Stimulated activated CD4-positive, alpha-beta T cell treated with anti-CD3 and anti-CD28 coated beads, Interleukin-1b, Interleukin-23, amount 100 ng/mL, for 24 hours (primary cell): Measurements from ENCODE around the gene SUGCT.
A peak's percentile ranks its signal among the peaks of the same experiment; 100 is the strongest.
"Not testable (repeated sequence)": the region's sequence is repeated elsewhere in the genome, so short reads cannot be mapped to it uniquely, and the experiment has no call there.

Experiments used
- DNase-seq, 4 experiments: peaks; one replicate each; pipeline ENCODE4 v3.0.0-alpha.2; 2020; ENCODE audit warnings: low read depth in 4 of 4, low spot score in 1 of 4

The SUGCT gene

DNA sequence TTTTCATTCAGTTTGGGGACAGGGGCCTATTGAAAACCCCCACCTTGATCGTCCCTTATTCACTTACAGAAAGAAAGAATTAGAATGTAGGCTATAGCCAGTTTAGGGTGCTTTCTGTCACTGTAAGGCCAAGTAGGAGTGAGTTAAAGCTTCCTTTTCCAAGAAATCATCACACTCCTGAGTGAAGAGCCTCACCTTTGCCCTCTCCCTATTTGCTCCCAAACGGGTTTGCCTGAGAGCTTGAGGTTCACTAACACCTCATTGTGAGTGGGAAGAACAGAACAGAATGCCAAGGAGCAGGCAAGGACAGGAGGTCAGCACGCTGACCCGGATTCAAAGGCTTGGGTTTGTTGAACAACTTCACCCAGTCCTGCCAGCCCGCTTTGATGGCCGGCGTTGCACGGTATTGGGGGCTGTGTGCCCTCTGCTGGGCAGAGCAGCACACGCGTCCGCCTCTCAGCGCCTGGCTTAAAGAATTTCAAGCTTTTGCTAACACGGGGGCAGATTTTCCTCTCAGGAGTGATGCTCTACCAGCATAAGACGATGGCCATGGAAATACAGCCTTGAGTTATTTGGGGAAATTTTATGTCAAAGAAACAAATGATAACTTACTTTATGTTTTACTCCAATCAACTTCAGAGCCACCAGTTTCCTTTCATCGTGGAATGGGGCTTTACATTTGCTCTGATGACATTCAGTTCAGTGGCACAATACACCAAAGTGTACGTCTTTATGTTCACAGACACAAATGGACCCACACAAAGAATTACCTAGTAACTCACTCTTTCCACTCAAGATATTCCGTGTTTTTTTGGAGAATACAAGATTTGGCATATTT is 470.0 kb downstream of the SUGCT start:
- peak in 1 of 4 experiments; percentile 7 for DNase-seq

DNA sequence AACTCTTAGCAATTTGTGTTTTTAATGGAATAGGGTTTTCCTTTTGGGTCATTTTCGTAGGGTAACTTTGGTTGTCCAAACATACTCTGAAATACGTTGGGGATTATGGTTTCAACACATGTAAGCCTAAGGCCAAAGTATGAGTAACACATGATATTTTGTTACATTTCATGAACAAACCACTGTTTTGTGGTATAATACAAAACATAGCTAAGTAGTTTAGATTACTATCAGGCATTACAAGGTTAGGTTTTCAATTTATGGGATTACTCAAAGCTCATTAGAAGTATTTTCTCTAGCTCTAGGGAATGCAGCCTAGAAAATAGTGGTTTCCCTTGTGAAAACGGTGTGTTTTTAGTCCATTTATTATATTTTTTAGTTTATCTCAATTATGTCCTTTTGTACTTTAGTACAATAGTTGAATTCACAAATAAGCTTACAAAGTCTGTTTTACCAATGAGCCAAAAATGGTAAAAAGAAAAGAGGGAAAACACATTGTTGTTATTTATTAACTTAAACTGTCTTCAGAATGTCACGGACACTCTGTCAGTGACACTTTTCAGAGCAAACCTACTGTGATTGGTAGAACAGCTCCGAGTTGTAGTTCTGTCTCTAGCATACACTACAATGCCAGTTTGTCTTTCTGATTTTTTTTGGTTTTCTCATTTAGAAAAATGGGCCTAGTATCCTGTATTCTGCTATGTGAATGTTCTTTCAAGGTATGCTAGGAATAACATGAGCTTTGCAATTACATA is 473.7 kb downstream of the SUGCT start:
- no peak for DNase-seq

DNA sequence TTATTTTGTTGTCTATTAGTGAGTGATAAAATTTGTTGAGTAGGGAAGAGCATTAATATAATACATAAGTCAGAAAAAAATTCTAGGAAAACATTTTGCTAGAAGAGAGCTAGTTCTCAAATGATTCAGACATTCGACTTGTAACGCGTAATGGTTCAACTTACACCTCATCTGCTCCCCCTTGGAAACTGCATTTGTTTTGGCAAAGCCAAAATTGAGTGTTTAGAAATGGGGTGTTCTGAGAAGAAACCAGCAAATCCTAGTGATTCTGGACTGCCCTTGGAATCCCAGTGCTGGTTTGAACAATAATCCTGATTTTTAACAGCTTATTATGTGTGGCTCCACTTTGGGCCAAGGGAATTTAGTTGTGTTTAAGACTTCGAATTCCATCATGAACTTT is 475.7 kb downstream of the SUGCT start:
- DNase-seq, result no peak

DNA sequence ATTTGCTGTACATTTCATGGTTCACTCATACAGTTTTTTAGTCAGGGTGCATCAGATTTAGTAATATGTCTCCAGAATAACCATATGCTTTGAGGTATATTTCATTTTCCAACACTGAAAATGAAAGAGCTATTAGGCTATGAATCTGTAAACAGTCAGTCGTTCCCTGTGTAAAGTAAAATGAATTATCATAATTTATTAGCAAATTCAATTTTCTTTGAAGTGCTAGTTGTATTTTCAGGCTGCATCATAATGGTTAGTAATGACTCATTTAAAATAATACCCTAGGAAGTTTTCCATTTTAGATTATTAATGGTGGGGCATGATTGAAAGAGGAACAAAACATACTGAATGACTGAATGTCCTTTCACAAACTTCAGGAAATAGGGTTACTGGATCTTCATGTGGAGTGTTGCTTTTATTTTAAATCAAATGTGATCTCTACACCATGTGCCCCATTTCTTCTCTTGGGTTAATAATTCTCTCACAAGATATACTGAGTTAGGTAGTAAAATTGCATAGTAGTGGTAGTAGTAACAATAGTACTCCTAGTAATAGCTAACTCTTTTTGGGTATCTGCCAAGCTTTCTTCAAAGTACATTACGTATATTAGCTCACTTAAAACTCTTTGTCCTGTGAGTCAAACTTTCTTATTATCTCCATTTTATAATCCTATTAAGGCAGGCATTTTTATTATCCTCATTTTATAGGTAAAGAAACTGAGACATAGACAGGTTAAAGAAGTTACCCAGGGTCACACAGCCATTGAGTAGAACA is 476.5 kb downstream of the SUGCT start:
- DNase-seq, result no peak

DNA sequence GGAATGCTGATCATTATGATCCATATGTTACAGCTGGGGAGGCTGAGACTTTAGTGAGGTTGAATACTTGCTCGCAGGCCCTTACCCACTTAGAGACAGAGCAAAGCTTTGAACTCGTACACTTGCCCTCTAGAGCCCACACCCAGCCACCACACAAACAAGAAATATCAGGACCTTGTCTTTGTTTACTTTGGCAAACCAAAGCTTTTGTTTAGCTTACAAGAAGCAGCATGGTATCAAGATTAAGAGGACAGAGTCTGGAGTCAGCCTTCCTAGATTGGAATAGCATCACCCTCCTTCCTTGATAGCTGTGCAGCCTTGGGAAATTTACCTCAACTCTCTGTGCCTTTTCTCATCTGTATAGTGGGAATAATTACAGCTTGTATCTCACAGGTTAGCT is 477.5 kb downstream of the SUGCT start:
- DNase-seq, result no peak

DNA sequence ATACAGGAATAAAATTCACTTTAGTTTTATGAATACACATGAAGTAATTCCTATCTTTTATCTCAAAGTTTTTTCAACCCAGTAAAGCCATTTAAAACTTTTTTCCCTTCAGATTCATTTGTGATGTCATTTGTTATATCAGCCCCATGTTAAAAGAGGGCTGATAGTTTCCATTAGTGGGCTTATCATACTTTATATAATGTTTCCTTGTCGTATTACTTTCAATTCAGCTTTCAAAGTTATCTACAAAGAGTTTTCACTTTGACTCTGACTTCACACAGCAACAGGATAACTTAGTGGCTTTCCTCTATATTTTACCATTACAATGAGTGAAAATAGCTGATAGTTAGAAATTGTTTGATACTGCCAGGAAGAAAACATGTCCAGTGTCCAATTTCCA is 484.8 kb downstream of the SUGCT start:
- no peak for DNase-seq

DNA sequence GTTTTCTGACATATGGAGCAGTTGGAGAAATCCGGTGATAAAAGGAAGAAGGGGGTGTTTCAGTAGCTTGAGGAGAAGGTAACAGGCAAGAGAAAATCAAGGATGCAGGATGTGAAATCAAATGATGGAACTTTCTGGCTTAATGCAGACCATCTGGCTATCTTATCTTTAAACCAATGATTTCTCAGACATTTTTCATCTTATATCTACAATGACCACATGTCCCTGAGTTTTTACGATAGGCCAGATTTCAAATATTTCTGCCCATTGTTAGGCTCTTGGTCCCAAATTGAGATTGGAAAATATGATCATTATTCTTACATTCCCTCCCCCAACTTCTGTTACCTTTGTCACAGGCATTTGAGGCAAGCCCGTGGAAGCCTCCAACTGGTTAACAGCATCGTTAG is 486.8 kb downstream of the SUGCT start:
- no peak for DNase-seq

DNA sequence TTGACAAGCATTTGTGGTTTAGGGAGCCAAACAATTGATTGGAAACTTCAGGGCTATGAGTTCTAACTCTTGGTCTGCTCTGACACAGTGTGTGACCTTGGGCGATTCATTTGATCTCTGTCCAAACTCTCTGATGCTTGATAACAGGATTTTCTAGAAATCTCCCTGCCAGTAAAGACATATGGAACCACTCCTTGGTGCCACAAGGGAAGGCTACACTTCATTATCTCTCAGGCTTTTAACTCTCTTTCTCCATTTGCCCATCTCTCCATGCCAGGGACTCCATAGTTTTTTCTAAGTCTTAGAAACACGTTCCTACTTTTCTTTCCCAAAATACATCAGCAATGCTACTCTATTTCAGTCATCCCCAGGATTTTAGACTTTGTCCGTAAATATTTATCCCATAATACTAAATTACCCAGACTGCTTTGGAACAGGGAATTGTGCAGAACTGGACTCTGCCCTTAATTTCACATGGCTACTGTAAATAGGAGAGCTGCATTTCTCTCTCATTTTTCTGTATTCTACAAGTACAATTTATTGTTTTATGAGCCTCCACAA is 488.2 kb downstream of the SUGCT start:
- no peak for DNase-seq

DNA sequence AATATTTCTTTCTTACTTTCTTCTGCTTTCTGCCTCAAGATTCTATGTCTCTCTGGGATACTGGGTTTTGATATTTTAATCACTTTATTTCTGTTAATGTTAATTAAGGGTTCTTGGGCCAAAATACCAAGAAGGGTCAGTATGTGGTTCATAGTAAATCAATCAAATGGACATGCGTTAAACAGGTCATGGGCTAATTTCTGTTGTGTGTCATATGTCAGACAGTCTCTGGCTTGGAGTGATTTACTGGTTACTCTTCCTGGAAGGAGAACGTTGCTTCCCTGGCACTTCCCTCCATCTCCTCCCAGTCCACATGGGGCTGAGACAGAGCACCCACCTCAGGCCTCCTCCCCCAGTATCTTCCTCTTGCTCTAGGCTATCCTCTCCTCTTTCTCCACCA is 489.1 kb downstream of the SUGCT start:
- DNase-seq, result no peak

DNA sequence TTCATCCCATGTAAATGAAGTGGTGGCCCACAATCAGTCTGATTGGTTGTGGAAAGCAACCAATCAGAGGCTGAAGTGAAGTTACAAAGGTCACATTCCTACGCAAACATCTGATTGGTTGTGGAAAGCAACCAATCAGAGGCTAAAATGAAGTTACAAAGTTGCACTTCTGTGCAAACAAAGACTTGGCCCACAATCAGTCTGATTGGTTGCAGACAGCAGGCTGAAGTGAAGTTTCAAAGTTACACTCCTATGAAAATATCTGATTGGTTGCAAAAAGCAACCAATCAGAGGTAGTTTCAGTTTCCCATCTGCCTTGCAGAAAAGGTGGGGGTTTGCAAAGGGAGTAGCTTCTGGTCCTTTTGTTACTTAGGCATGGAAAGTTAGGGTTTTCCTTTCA is 492.6 kb downstream of the SUGCT start:
- DNase-seq, result not testable (repeated sequence)

DNA sequence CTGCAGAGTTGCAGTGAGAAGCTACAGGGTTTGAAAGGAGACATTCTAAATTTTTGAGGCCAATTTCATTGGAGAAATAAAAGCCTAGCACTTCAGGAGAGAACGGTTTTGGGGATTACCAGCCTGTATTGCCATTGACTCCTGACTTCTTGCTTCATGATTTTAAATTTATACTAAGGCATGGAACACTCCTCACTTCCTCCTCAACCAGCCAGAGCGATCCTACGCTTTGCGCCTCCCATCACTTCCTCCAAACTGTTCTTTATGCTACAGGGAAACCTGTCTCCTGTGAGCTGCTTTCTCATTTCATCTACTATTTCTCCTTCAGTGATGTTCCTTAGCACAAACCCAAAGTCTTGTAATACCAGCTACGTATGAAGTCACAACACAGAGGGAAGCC is 495.1 kb downstream of the SUGCT start:
- no peak for DNase-seq

DNA sequence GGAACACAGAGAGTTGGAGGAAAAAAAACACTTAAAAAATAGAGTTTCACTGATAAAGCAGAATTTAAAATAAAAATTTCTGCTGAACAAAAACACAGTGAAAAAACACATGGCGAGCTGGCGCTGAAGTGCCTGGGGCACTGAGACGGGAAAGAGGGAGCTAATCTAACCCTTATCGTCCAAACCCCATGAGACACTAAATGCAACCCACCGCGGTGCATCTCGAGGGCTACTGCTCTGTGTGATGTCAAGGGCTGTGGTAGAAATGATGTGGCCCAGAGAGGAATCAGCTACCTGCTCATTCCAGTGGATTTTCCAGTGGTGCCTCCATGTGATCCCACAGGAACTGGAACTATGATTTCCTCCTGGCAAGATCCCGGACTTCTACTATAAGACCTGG is 499.3 kb downstream of the SUGCT start:
- DNase-seq, result no peak

DNA sequence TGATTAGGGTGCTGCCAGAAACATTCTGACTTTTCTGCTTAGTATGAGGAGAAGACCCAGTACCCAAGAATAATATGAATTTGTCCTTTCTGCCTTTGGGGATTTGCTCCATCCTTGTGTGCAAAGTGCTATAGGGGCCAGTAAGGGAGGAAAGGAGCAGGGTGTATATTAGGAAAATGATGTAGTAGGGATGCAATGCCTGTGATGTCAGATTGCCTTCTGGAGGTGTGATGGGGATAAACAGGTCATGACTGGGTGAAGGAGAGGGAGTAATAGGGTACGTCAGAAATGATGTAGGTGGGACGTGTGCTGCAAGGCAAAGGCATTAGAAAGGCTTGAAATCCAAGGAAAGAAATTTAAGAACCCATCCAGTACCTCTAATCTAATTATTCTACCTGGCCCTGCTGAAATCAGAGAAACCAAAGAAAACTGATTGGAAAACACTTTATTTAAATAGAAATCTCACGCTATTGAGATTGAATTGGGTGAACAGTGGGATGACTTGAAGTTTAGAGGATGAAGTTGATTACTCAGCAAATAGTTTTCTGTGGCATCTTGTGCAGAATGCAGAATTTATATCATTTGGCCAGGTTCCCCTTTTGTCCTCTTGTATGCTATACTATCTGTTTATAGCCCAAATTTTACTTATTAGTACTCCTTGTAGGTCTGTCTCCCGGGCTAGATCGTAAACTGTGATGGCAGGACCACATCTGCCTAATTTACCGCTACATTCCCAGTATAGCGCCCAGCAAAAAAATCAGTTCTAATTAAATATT is 503.9 kb downstream of the SUGCT start:
- DNase-seq, result no peak

DNA sequence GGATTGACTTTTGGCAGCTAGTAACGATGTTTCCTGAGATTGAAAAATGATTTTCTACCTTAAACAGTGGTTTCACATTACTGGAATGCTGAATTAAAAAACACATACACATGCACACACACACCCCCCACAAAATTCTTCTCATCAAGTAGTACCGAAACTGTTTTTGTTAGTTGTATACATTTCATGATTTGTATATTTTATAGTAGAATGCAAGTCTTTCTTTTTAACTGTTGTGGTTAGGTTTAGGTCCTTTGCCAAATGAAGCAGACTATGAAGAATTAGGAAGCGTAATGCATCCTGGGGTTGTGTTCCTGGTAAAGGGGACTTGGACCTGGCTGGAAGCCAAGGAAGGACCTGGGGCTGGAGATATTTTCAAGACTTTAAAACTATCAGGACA is 505.8 kb downstream of the SUGCT start:
- DNase-seq, result no peak

DNA sequence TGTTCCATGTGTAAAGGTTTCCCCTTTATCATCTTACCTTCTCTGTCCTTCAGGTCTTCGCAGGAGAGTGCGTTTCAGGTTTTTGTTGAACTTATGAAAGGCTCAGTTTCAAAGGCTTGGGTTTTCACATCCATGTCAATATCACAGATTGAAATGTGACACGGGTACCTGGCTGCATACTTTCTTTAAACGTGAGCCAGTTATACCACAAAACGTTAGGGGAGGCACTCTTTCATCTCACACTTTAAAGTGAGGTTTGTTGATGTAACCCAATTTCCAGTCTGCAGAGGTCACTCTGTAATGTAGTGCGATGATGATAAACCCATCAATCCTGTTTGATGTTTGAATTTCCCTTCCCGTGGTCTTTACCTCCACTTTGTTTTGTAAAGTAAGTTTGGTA is 506.9 kb downstream of the SUGCT start:
- DNase-seq, result no peak

DNA sequence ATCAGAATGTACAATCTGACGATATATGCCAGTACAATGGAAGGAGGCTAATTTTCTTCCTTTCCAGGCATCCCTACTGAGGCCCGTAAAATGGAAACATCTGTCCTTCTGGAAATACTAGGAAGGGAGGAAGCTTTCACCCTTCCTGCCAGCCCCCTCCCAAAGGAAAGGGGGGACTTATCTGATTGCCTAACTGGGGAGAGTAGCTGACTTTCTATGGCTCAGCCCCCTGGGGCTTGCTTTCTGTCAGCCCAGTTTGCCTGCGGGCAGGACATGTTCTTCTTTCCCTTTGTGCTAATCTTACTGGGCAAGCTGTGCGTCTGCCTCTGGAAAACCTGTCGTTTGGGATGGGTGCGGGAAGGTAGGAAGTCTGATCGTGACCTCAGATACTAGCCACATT is 508.9 kb downstream of the SUGCT start:
- DNase-seq, result no peak

DNA sequence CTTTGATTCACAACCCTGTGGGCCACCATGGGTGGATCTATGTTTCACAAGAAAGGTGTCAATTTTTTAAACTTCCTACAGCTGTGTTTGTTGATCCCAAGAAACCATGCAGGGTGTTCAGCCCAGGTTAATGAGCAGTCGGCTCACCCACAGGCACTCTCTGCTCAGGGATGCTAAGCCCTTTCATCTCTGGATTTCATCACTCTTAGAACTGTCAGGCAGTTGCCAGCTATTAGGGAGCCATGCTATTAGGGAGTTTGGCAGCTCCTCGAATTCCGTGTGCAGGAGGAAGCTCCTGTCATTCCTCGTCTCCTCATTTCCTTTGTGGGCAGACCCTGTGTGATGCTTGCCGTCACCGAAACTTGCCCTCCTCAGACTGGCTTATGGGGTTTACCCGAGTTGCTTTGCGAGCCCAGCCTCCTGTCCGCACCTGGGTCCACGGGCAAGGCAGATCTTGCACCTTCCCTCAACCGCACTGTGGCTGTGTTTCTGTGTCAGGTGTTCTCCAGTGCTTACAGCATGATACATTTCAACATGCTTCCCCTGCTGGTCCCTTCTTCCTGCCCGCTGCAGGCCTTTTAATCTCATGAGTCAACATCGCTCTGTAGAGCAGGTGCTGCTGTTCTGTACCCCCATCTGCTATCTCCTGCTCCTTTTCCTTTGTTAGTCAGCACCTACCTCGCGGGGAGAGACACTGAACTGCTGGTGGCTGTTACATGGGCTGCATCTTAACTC is 509.8 kb downstream of the SUGCT start:
- no peak for DNase-seq

DNA sequence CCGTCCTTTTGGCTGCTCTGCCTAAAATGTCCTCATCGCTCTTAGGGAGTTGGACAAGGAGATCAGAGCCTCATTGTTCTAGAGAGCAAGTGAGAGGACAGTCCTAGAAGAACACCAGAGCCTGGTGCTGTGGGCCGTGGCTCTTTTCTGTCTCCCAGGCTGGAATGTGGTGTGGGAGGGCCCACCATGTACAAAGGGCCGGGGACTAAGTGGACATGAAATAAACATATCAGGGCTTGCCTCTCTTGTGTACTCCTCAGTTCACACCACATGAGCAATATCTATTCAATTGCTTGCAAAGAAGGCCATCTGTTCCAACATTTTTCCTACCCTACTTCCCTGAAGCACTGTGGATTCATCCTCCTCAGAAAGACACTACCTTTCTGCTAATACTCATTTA is 510.4 kb downstream of the SUGCT start:
- DNase-seq, result no peak

DNA sequence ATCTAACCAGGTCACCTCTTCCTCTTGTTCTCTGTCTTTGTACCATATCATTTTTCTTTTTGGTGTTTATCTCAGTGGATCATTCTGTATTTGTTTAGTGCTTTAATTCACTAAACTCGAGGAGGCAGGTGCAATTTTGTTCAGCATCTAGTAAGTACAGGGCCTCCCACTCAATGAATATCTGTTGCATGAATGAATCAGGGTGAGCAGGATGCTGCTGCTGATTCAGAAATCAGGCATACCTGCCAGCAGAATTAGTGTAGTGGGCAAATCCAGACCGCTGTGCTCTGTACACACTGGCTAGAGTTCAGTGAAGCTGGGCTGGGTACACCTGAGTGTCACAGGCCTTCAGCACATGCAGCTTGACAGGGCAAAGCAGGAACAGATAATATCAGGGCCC is 511.9 kb downstream of the SUGCT start:
- no peak for DNase-seq

DNA sequence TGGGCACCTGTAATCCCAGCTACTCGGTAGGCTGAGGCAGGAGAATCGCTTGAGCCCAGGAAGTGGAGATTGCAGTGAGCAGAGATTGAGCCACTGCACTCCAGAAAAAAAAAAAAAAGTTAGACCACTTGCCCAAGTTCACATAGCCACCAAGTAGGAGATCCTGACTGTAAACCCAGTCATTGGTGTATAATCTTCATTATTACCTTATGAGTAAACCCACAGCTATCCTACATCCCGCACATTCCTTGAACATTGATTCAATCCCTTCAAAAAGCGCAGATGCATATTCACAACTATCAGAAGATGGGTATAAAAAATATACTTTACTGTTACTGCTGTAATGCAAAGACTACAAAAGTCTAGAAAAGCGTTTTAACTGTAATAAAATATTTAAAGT is 512.9 kb downstream of the SUGCT start:
- no peak for DNase-seq
